HG03521 (cell line): ENCODE data around the gene TRIM62.
"Not testable (repeated sequence)": the region's sequence is repeated elsewhere in the genome, so short reads cannot be mapped to it uniquely, and the experiment has no call there.

Experiments used
- ATAC-seq: cut with Tn5 transposase; IDR thresholded peaks from one replicate; pipeline ENCODE4 v1.9.1; 2021; ENCODE audit warnings: mild to moderate bottlenecking, moderate library complexity; ENCODE audit not compliant: unreplicated experiment

Gene TRIM62

DNA sequence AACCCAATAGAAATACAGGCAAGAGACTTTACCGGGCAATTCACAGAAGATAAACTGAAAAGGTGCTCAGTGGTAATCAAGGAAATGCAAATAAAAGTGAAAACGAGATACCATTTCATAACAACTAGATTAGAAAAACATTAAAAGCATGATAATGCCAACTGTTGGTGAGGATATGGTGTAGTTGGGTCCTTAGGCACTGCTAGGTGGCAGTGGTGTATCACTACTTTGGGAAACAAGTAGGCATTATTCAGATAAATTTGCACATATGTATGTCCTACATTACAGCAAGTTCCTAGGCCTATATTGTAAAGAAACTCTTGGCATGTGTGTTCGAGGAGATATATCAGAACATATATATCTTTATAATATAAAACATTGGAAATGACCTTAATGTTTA lies 69.9 kb downstream of the TRIM62 start:
- no peak for ATAC-seq

DNA sequence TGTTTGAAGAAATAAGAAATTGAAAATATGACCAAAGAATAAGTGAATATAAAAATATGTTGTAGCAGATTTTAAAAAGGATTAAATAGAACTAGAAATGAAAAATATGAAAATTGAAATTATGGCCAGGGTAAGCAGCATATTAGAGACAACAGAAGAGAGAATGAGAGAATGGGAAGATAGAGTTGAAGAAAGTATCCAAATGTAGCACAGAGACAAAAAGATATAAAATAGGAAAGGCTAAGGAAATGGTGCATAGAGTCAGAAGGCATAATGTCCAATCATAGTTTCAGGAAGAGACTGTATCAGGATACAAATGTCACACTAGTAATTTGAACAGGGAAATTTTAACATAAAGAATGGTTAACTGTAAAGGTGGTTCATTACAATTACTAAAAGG lies 71.4 kb downstream of the TRIM62 start:
- no peak for ATAC-seq

DNA sequence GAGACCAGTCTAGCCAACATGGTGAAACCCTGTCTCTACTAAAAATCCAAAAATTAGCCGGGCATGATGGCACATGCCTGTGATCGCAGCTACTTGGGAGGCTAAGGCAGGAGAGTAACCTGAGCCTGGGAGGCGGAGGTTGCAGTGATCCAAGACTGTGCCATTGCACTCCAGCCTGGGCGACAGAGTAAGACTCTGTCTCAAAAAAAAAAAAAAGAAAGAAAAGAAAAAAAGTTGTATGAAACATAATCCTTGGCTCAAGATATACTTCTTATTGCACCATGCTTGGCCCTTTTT lies 81.8 kb downstream of the TRIM62 start:
- not testable (repeated sequence) for ATAC-seq

DNA sequence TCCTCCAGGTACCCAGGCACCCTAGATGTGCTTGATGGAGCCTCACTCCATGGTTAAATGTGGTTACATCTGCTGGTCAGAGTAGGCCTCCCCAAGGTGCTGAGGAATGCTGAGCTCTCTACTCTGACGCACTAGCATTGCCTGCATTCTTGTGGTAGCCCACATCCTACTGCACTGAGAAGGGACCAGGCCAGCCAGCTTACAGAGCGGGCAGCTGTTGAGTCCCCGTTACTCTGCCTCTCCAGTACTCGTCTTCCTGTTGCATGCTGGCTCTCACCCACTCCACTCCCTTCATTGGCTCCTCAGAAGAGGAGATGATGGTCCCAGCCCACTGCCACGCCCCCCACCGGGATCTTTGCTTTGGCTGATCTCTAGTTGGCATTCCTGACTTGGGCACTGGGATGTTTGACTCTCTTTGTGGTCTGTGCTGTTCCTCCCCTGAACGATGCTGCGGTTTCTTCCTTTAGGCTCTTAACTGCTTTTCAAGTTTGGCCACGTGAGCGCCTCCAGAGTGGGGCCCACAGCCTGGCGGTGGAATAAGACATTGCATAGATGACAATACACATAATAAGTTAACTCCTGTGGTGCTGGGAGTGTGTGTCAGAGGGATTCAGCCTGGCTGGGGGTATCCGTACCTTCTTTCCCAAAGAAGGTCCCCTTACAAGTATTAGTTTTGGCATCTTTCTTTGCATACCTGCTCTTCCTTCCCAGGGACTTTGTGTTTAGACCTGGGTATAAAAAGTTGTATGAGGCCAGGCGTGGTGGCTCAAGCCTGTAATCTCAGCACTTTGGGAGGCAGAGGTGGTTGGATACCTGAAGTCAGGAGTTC lies 82.3 kb downstream of the TRIM62 start:
- peak; percentile 90 for ATAC-seq

GRCh38 chr1:33098371-33098770 lies 83.5 kb downstream of the TRIM62 start:
- ATAC-seq, result no peak

DNA sequence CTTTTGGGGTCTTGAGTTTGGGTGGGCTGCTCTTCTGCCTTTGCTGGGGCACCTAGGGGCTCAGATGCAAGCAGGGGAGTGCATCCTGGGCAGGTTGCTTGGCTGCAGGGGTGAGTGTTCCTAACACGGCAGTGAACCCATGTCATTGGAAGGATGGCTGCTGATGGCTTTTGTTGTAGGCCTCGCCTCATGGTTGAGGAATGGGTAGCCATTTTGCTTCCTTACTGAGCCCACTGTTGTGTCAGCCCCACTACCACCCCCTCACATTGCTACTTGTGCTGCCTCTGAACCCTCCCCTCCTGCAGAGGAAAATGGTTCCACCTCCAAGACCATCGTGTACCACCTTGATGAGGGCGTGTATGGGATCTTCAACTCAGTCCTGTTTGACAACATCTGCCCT lies 84.1 kb downstream of the TRIM62 start:
- no peak for ATAC-seq

DNA sequence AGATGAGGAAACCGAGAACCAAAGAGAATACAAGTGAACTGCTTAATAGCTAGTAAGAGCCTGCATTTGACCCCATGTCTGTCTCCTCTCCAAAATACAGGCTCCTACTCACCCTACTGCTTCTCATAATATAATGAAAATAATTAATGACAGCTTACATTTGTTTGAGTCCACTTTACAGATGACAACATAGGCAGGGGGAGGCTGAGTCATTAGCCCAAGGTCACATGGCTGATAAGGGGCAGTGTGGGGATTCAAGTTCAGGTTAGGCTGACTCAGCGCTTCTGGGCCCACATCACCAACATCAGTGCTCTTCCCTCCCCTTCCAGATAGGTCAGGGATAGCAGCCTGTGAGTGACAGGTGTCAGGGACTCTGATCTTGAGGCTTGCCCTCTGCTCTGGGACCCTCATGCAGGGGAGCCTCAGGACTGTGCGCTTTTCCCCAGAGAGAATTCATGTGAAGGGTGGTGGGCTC lies 84.7 kb downstream of the TRIM62 start:
- no peak for ATAC-seq

DNA sequence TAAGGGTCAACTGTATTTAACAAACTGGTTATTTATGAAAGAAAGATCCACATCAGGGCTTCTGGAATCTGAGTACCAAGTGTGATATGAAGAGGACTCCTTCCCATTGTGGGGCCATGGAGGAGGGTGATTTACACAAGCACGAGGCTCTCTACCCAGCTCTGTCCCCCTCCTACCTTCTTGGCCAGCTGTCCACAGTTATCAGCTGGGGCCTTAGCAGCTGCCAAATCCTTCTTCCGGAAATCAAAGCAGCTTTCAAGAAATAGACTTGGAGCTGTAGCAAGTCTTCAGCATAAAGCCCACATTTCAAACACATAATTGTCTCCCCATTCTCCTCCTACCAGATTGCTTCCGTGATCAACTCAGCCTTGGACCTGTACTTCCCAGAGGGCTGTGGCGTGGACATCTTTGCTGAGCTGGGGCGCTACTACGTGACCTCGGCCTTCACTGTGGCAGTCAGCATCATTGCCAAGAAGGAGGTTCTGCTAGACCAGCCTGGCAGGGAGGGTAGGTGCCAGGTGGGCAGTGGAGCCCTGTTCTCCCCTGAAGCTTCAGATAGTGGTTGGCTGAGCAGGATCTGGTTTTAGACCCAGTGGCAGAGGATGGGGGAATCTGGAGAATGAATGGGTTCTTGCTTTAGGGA lies 85.4 kb downstream of the TRIM62 start:
- no peak for ATAC-seq
